ENCODE data around the gene ARHGAP15. TPM values are rescaled to one million over a fixed set of nuclear protein-coding genes. Genes with fewer than 3 reads are reported as not detected.

Gene ARHGAP15
- total RNA-seq, 1 experiment from 2014 or later, result 0.42 TPM

DNA sequence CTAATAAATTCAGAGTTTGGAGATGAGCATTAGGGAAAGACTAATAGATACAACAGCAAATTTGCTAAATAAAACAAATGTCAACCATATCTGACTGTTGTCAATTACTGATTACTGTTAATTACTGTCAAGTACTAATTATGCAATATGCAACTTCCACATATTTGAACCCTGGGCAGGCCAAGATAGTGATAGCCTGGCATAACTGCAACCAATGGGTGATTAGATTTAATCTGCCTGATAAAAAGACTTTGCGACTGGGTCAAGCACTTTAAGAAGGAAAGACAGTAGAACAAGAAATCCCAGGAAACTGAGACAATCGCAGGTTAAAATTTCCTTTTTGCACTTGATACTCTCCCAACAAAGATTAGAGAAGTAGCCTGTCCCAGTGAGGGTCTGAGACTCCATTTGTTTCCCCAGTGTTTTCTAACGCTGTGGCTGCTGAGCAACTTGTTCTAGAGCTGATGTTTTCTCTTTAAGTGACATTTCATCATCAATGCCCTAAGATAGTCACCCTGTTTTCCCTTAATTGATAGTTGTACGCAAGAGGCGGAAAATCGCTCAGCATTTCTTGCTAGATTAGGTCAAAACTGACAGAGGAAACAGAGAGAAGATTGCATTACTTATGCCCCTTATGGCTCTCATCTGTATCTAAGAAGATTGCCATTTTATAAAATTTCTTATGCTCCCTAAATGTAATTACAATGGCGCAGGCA lies 17.8 kb downstream of the ARHGAP15 start:
- ATAC-seq, result no peak
- TF ChIP-seq JUND (IDR thresholded peaks at IDR 0.05) (no peak), SIN3A (IDR thresholded peaks at IDR 0.05; ENCODE audit: low read depth) (no peak), EGR1 (IDR thresholded peaks at IDR 0.05; ENCODE audit: low read depth) (no peak), SP1 (IDR thresholded peaks at IDR 0.05; ENCODE audit: low read depth) (no peak), EZH2 (IDR thresholded peaks at IDR 0.05) (no peak)
- TF ChIP-seq, protein P1, sequence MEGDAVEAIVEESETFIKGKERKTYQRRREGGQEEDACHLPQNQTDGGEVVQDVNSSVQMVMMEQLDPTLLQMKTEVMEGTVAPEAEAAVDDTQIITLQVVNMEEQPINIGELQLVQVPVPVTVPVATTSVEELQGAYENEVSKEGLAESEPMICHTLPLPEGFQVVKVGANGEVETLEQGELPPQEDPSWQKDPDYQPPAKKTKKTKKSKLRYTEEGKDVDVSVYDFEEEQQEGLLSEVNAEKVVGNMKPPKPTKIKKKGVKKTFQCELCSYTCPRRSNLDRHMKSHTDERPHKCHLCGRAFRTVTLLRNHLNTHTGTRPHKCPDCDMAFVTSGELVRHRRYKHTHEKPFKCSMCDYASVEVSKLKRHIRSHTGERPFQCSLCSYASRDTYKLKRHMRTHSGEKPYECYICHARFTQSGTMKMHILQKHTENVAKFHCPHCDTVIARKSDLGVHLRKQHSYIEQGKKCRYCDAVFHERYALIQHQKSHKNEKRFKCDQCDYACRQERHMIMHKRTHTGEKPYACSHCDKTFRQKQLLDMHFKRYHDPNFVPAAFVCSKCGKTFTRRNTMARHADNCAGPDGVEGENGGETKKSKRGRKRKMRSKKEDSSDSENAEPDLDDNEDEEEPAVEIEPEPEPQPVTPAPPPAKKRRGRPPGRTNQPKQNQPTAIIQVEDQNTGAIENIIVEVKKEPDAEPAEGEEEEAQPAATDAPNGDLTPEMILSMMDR (IDR thresholded peaks at IDR 0.05 in 2 of 3, conservative IDR thresholded peaks at IDR 0.05 in 1 of 3; ENCODE audit: borderline replicate concordance in 1 of 3, insufficient read depth in 1 of 3, low read depth in 2 of 3, low read length in 2 of 3), result no peak
- TF ChIP-seq, protein P2, sequence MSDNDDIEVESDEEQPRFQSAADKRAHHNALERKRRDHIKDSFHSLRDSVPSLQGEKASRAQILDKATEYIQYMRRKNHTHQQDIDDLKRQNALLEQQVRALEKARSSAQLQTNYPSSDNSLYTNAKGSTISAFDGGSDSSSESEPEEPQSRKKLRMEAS (IDR thresholded peaks at IDR 0.05), result no peak
- Histone ChIP-seq H3K27me3 (ENCODE audit: insufficient read depth, low read length) (peaks cover 18% of the 10 kb centered on the region), H2AFZ (ENCODE audit: low read depth, low read length, poor library complexity, severe bottlenecking) (no peak overlapping the region), H3K4me3 (replicated peaks in 1 of 2; ENCODE audit: low read depth in 1 of 2, low read length in 2 of 2) (no peak overlapping the region), H3K9me3 (ENCODE audit: control insufficient read depth in 1 of 2, insufficient read depth in 1 of 2, low read depth in 1 of 2, low read length in 2 of 2) (no peaks in the 10 kb centered on the region), H3K9ac (ENCODE audit: low read length) (no peak overlapping the region), H3K79me2 (ENCODE audit: insufficient read depth, low read length) (no peaks in the 10 kb centered on the region), H3K27ac (ENCODE audit: low read depth, low read length) (no peak overlapping the region), H3K4me1 (ENCODE audit: control insufficient read depth in 1 of 2, insufficient read depth in 2 of 2, low read length in 2 of 2) (no peaks in the 10 kb centered on the region), H3K4me2 (ENCODE audit: low read length) (no peak overlapping the region), H3K36me3 (ENCODE audit: control insufficient read depth in 1 of 2, insufficient read depth in 2 of 2, low read length in 2 of 2) (no peaks in the 10 kb centered on the region), H4K20me1 (ENCODE audit: insufficient read depth) (no peaks in the 10 kb centered on the region), H3K9me2 (ENCODE audit: insufficient read depth) (no peaks in the 10 kb centered on the region)
- ChIA-PET RAD21 (ENCODE audit: low non-redundant PET in 1 of 2, low total read pairs in 2 of 2, uncharacterized antibody in 2 of 2, unreplicated experiment in 2 of 2) (no interaction called here), POLR2A (no interaction called here), CTCF (no interaction called here)
- intact Hi-C loops (cut with micrococcal nuclease), result no loop called here
- BruUV-seq (replicated peaks), result no TSS peak
- DNase-seq (ENCODE audit: low read depth, low spot score), result no peak

DNA sequence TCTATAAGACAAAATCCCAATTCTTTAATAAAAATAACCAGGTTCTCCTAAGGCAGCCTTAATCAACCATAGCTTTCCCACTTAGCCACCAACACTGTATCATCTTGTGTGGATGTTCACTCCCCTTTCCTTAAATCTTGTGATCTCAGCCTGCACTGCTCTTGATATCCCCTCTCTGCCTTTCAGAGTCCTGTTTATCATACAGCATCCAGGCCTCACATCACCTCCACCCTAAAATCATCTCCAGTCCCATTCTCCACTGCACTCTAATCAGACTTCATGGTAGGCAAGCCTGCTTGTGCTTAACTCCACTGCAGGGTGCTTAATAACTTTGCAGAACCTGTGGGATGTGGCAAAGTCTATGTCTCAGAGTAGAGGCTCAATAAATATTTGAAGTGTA lies 18.8 kb downstream of the ARHGAP15 start:
- Histone ChIP-seq H3K79me2 (ENCODE audit: insufficient read depth, low read length) (no peaks in the 10 kb centered on the region), H3K4me1 (ENCODE audit: control insufficient read depth in 1 of 2, insufficient read depth in 2 of 2, low read length in 2 of 2) (no peaks in the 10 kb centered on the region), H3K9me2 (ENCODE audit: insufficient read depth) (no peaks in the 10 kb centered on the region), H3K4me3 (replicated peaks in 1 of 2; ENCODE audit: low read depth in 1 of 2, low read length in 2 of 2) (no peak overlapping the region), H3K27me3 (ENCODE audit: insufficient read depth, low read length) (peaks cover 17% of the 10 kb centered on the region), H3K27ac (ENCODE audit: low read depth, low read length) (no peak overlapping the region), H3K36me3 (ENCODE audit: control insufficient read depth in 1 of 2, insufficient read depth in 2 of 2, low read length in 2 of 2) (no peaks in the 10 kb centered on the region), H3K9ac (ENCODE audit: low read length) (no peak overlapping the region), H3K4me2 (ENCODE audit: low read length) (no peak overlapping the region), H3K9me3 (ENCODE audit: control insufficient read depth in 1 of 2, insufficient read depth in 1 of 2, low read depth in 1 of 2, low read length in 2 of 2) (no peaks in the 10 kb centered on the region), H4K20me1 (ENCODE audit: insufficient read depth) (no peaks in the 10 kb centered on the region), H2AFZ (ENCODE audit: low read depth, low read length, poor library complexity, severe bottlenecking) (no peak overlapping the region)
- CTCF ChIA-PET, result interaction anchor here (1.9 kb wide), 1 partner anchor 14 kb away, joined by 8 read pairs; no protein-coding TSS in a partner anchor
- intact Hi-C loops (cut with micrococcal nuclease), result no loop called here
- ATAC-seq (no peak), DNase-seq (ENCODE audit: low read depth, low spot score) (no peak)
- RAD21 ChIA-PET (ENCODE audit: low non-redundant PET in 1 of 2, low total read pairs in 2 of 2, uncharacterized antibody in 2 of 2, unreplicated experiment in 2 of 2), result no interaction called here
- POLR2A ChIA-PET, result no interaction called here
- TF ChIP-seq ZFX (IDR thresholded peaks at IDR 0.05), result no peak
- no TSS peak for BruUV-seq (replicated peaks)
